SK-N-MC (cell line): Measurements from ENCODE around the gene RNF17.

Source experiments
- EZH2 ChIP-seq: fragments of 200-600 bp; sonication (generic); IDR thresholded peaks from one replicate; pipeline ENCODE4 v1.6.1; 2017; ENCODE audit warnings: antibody characterized with exemption
- POLR2AphosphoS5 ChIP-seq: IDR thresholded peaks from 2 replicates; pipeline ENCODE4 v1.6.1; 2012; ENCODE audit warnings: mild to moderate bottlenecking, low read depth, low read length, borderline replicate concordance

GRCh38 chr13:24777171-24777570 lies 13.2 kb downstream of the RNF17 start:
- TF ChIP-seq POLR2AphosphoS5 (no peak), EZH2 (no peak)
